ENCODE data around the gene TCP11X1.
"Not testable (repeated sequence)": the region's sequence is repeated elsewhere in the genome, so short reads cannot be mapped to it uniquely, and the experiment has no call there.

The TCP11X1 gene

GRCh38 chrX:102214986-102215385, at the start of gene TCP11X1:
Gene TCP11X1 (plus strand): TSS chrX:102215301.
- H3K27ac ChIP-seq = not testable (repeated sequence)

DNA sequence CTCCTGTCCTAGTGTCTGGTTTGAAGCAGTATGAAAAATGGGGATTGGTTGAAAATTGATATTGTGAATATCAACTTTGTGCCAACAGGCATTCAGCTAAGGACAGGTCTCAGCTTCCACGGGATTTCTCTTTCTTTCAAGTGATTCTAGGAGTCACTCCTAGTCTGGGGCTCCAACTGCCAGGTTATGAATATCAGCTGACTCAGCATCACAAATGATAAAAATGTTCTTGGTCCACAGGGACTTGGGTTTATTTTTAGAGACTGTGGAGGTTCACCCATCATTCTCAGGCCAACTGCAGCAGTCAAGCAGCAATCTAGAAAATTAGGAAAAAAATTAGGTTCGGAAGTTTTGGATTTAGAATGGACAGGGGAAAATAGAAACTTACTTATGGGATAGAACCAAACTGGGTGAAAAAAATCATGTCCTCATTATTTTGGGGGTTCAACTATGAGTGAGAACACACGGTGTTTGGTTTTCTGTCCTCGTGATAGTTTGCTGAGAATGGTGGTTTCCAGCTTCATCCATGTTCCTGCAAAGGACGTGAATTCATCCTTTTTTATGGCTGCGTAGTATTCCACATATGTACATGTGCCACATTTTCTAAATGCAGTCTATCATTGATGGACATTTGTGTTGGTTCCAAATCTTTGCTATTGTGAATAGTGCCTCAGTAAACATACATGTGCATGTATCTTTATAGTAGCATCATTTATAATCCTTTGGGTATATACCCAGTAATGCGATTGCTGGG, 29.0 kb upstream of the TCP11X1 start:
- TF ChIP-seq CTCF (conservative IDR thresholded peaks at IDR 0.05) = no peak

GRCh38 chrX:102207940-102208339, 7.2 kb upstream of the TCP11X1 start:
- not testable (repeated sequence) for H3K27ac ChIP-seq

More for the DNA sequence above, 29.0 kb upstream of the TCP11X1 start:
- no peak overlapping the region for H3K27ac ChIP-seq

DNA sequence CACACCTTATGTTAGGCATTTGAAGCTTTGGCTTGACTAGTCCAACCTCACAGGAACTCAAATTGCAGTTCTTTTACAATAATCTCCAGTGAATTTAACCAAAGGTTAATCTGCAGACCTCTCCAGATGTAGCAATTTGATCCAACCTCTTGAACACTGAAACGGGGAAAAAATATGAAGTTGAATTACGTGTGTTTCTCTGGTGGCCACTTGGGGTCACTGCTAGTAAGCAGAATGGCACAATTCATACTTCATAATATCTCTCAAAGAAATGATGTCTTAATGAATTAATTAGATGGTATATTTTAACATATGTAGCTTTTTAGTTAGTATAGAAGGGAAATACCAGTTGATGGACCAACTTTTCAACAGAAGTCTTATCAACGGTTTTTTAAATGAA, 1.4 kb downstream of the TCP11X1 start:
- H3K27ac ChIP-seq = not testable (repeated sequence)

DNA sequence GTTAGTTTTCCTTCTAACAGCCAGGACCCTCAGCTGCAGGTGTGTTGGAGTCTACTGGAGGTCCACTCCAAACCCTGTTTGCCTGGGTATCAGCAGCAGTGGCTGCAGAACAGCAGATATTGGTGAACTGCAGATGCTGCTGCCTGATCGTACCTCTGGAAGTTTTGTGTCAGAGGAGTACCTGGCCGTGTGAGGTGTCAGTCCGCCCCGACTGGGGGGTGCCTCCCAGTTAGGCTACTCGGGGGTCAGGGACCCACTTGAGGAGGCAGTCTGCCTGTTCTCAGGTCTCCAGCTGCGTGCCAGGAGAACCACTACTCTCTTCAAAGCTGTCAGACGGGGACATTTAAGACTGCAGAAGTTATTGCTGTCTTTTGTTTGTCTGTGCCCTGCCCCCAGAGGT, 20.6 kb downstream of the TCP11X1 start:
- not testable (repeated sequence) for H3K27ac ChIP-seq

DNA sequence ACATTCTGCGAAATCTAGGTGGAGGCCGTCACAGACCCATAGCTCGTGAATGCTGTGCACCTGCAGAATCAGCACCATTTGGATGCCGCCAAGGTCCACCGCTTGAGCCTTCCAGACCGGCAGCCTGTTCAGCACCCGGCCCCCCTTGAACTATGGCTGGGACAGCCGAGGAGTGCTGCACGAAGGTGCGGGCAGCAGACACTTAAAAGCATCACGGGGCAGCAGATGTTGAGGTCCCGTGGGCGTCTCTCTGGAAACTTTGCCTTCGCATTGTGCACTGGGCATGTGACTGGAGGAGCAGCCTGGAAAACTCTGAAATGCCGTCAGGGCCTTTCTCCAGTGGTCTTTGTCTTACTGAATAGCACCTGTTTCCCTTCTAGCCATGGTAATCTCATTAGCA, 25.2 kb downstream of the TCP11X1 start:
- not testable (repeated sequence) for H3K27ac ChIP-seq

DNA sequence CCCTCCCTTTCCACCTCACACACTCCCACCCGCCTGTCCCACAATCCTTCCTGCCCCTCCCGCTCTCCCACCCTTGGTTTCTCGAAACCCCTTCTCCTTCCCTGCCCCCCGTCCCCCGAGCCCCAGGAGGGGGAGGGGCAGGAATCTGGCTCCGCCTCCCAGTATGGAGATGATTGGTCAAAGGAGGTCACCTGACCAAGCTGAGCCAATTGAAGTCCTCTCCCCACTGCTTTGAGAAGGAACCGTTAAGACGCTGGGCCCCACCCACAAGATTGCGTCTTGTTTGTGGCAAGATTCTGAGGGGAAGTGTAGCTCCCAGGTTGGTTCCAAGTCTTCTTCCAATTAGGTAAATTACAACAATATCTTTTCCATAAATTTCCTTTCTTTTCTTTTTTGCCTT, 31.8 kb downstream of the TCP11X1 start, which contains the start of gene NXF2:
NXF2 (plus strand) TSS at position 275 of the 400 bp plus-strand sequence. CDS start 59,912 bp downstream, outside the sequence.
- H3K27ac ChIP-seq = not testable (repeated sequence)

- not testable (repeated sequence) for H3K27ac ChIP-seq
Observed at GRCh38 chrX:102272231-102272630, 57.1 kb downstream of the TCP11X1 start.

All from VCaP (cell line).